Psoas muscle (tissue), 8 donors: Measurements from ENCODE around the gene C14orf132. TPM values are rescaled to one million over a fixed set of nuclear protein-coding genes. Genes with fewer than 3 reads are reported as not detected.

Experiments
- ATAC-seq, 4 donors: fragments of 200-7000 bp; cut with Tn5 transposase; one replicate each; pipeline ENCODE4 v1.9.1; 2020; ENCODE audit warnings: moderate library complexity in 3 of 4, mild to moderate bottlenecking in 2 of 4
- DNase-seq, 2 donors: peaks; one replicate each; pipeline ENCODE4 v3.0.0-alpha.2; 2020
- H3K27ac ChIP-seq: fragments of 200-600 bp; one replicate; pipeline ENCODE4 v1.8.0; 2022
- H3K27me3 ChIP-seq, 3 donors: fragments of 200-600 bp in 1 of 3; one replicate each; pipeline versions ENCODE4 v1.6.1 to v1.8.0; 2013 to 2022; ENCODE audit warnings: low read length in 2 of 3, mild to moderate bottlenecking in 2 of 3, moderate library complexity in 1 of 3; ENCODE audit not compliant: insufficient read depth in 3 of 3
- H3K36me3 ChIP-seq, 2 donors: fragments of 200-600 bp in 1 of 2; one replicate each; pipeline versions ENCODE4 v1.6.1 to v1.8.0; 2013 to 2022; ENCODE audit warnings: low read depth in 1 of 2, mild to moderate bottlenecking in 1 of 2, moderate library complexity in 1 of 2; ENCODE audit not compliant: insufficient read depth in 1 of 2
- H3K4me1 ChIP-seq: fragments of 200-600 bp; one replicate; pipeline ENCODE4 v1.8.0; 2022
- H3K4me3 ChIP-seq: fragments of 200-600 bp; one replicate; pipeline ENCODE4 v1.8.0; 2022; ENCODE audit warnings: mild to moderate bottlenecking
- H3K9me3 ChIP-seq: fragments of 200-600 bp; one replicate; pipeline ENCODE4 v1.8.0; 2022
- CTCF ChIP-seq: fragments of 200-600 bp; IDR thresholded peaks from one replicate; pipeline ENCODE4 v1.8.0; 2022; ENCODE audit warnings: antibody characterized with exemption
- WGBS, 3 donors: extraction: QIAGEN DNeasy Blood & Tissue Kit; methylation state at CpG; one replicate each; pipeline versions ENCODE4 v1.1.6 to v1.1.7; 2013; 5-methylcytosine and 5-hydroxymethylcytosine counted together
- intact Hi-C, 2 donors: fragments of 100-400 bp; cut with DNase I; formaldehyde crosslinking; loops; one replicate each; pipeline versions ENCODE4 v1.11.0 to v1.14.2; 2022
- polyA plus RNA-seq, 3 donors: library from polyadenylated mRNA; stranded (reverse); fragments of 200-250 nt; gene quantifications; one replicate each; pipeline ENCODE4 v1.2.3, GENCODE V29; 2013
- total RNA-seq, 4 donors: library from RNA; stranded (reverse); fragmentation: NEBNext Ultra II Directional in 2 of 4; extraction: Animal tissue kit (Norgen Biotek cat#: 25700) in 2 of 4; gene quantifications; one replicate each; pipeline versions ENCODE4 v1.2.1 to v1.2.4, GENCODE V29; 2021 to 2023
- donor health status: healthy with polysubstance abuse.
- donor health status: DM: no; HTN: no; CAD: no; lungs with moderate emphysema.
- donor health status: Bipolar disorder and iron deficiency.
- donor health status: healthy.
- donor health status: DM: yes; HTN: yes; CAD: no.
- donor health status: DM: no; HTN: no; CAD: no.
- donor health status: DM: no; HTN: no; CAD: no.
- donor health status: DM: yes; HTN: yes; CAD: no.

C14orf132 gene
- total and polyA plus RNA-seq, 7 donors = 0.57 to 5.3 (median 0.86) TPM

- Histone ChIP-seq H3K27ac (no peak overlapping the region), H3K4me1 (no peaks in the 10 kb centered on the region), H3K27me3 (peaks cover 0 to 2% (median 0%) of the 10 kb centered on the region in 3 donors), H3K4me3 (no peak overlapping the region), H3K36me3 (no peaks in the 10 kb centered on the region), H3K9me3 (no peaks in the 10 kb centered on the region)
- TF ChIP-seq CTCF = no peak
- intact Hi-C loops = no loop called here
- DNase-seq = no peak
- 3 to 14% (median 6%) methylated on average over 3 of the region's 3 CpGs for WGBS, 3 donors
- no peak for ATAC-seq
These were observed 86.4 kb downstream of the C14orf132 start for GRCh38 chr14:96125536-96125935.

DNA sequence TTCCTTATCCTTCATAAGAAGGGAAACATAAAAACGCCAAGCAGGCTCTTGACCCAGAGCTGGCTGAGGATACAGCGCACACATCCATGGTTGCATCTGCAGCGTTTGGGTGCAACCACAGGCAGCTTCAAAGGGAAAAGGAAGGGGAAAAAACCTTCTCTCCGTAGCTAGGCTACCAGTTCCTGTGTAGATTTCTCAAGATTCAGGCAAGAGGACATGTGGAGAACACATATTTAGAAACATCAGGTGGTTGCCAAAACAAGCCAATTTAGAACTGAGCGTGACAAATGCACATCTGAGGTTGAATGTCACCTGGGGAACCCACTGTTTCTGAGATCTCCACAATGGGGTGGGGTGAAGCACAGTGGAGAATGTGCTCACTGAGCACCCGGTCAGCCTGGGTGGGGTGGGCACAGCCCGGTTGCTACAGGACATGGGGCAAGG, 87.2 kb downstream of the C14orf132 start:
- no peaks in the 10 kb centered on the region for H3K36me3 ChIP-seq
- no peak for DNase-seq
- no peak overlapping the region for H3K27ac ChIP-seq
- TF ChIP-seq CTCF = no peak
- H3K27me3 ChIP-seq = peaks cover 0 to 2% (median 0%) of the 10 kb centered on the region in 3 donors
- intact Hi-C loops = no loop called here
- WGBS, 3 donors = 50 to 61% (median 54%) methylated on average over 7 of the region's 7 CpGs
- peak in 1 of 4 donors; percentile 19 for ATAC-seq
- no peak overlapping the region for H3K4me3 ChIP-seq
- H3K4me1 ChIP-seq = no peaks in the 10 kb centered on the region
- no peaks in the 10 kb centered on the region for H3K9me3 ChIP-seq

DNA sequence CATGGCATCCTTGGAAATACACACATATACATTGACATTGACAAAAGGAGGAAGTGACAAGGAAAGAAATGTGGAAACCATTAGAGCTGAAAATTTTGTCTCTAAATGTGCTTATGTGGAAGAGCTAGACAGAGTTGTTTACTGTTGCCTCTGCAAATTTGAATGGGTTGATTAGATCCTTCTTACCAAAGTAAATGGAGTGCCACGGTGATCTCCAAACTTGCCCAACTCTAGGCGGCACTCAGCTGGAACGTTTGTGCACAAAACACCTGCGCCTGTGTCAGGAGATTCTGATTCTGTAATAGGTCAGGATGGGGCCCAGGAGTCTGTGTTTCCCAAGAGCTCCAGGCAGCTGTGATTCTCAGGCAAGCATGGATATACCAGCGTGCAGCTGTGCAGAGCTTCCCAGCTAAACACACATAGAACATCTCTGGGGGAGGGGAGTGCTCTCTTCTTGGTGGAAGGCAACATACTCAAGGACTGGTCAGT, 87.7 kb downstream of the C14orf132 start:
- H3K36me3 ChIP-seq = no peaks in the 10 kb centered on the region
- no peak overlapping the region for H3K4me3 ChIP-seq
- WGBS, 3 donors = 25 to 40% (median 30%) methylated on average over 5 of the region's 5 CpGs
- no peaks in the 10 kb centered on the region for H3K4me1 ChIP-seq
- H3K27me3 ChIP-seq = peaks cover 0 to 2% (median 0%) of the 10 kb centered on the region in 3 donors
- TF ChIP-seq CTCF = no peak
- H3K27ac ChIP-seq = no peak overlapping the region
- H3K9me3 ChIP-seq = no peaks in the 10 kb centered on the region
- DNase-seq (no peak), ATAC-seq (no peak)
- intact Hi-C loops = no loop called here

GRCh38 chr14:96129128-96129736, 90.1 kb downstream of the C14orf132 start:
- Histone ChIP-seq H3K36me3 (no peaks in the 10 kb centered on the region), H3K4me1 (no peaks in the 10 kb centered on the region), H3K9me3 (no peaks in the 10 kb centered on the region), H3K4me3 (no peak overlapping the region), H3K27ac (no peak overlapping the region), H3K27me3 (peaks cover 0 to 2% (median 0%) of the 10 kb centered on the region in 3 donors)
- no peak for DNase-seq
- no peak for ATAC-seq
- 90 to 93% (median 92%) methylated on average over 7 of the region's 7 CpGs for WGBS, 3 donors
- intact Hi-C loops = no loop called here
- TF ChIP-seq CTCF = no peak

- DNase-seq (no peak), ATAC-seq (no peak)
- intact Hi-C loops = no loop called here
- H3K4me3 ChIP-seq = no peak overlapping the region
- H3K36me3 ChIP-seq = no peaks in the 10 kb centered on the region
- H3K9me3 ChIP-seq = no peaks in the 10 kb centered on the region
- H3K27ac ChIP-seq = no peak overlapping the region
- H3K4me1 ChIP-seq = no peaks in the 10 kb centered on the region
- TF ChIP-seq CTCF = no peak
- 93 to 98% (median 95%) methylated on average over 6 of the region's 6 CpGs for WGBS, 3 donors
- peaks cover 0 to 2% (median 0%) of the 10 kb centered on the region in 3 donors for H3K27me3 ChIP-seq
These were observed 91.2 kb downstream of the C14orf132 start for GRCh38 chr14:96130391-96130790.
